Smooth muscle cell (in vitro differentiated cells): Measurements from ENCODE around the gene SHISA3. TPM values are rescaled to one million over a fixed set of nuclear protein-coding genes. Genes with fewer than 3 reads are reported as not detected.

Experiments
- DNase-seq: peaks from one replicate; lab custom pipeline; 2025; ENCODE audit not compliant: unreplicated experiment; lab: John Stamatoyannopoulos, UW
- H2AFZ ChIP-seq: fragments of 200-600 bp; sonication (generic); 2 replicates; pipeline ENCODE4 v1.6.0; 2016; ENCODE audit warnings: antibody characterized with exemption, low read depth, mild to moderate bottlenecking
- H3F3A ChIP-seq: fragments of 200-600 bp; sonication (generic); 2 replicates; pipeline ENCODE4 v1.6.0; 2017; ENCODE audit warnings: antibody characterized with exemption, low read depth
- H3K27ac ChIP-seq: fragments of 200-600 bp; sonication (generic); 2 replicates; pipeline ENCODE4 v1.5.1; 2016; ENCODE audit warnings: low read depth, mild to moderate bottlenecking
- H3K27me3 ChIP-seq: fragments of 200-600 bp; sonication (generic); 2 replicates; pipeline ENCODE4 v1.6.1; 2016; ENCODE audit warnings: low read depth, mild to moderate bottlenecking
- H3K36me3 ChIP-seq: fragments of 200-600 bp; sonication (generic); 2 replicates; pipeline ENCODE4 v1.5.1; 2016; ENCODE audit warnings: low read depth
- H3K4me1 ChIP-seq: fragments of 200-600 bp; sonication (generic); 2 replicates; pipeline ENCODE4 v1.5.1; 2016; ENCODE audit warnings: low read depth
- H3K4me2 ChIP-seq: fragments of 200-600 bp; sonication (generic); 2 replicates; pipeline ENCODE4 v1.6.0; 2016; ENCODE audit warnings: mild to moderate bottlenecking
- H3K4me3 ChIP-seq: fragments of 200-600 bp; sonication (generic); 2 replicates; pipeline ENCODE4 v1.5.1; 2016; ENCODE audit warnings: mild to moderate bottlenecking
- H3K79me2 ChIP-seq: fragments of 200-600 bp; sonication (generic); 2 replicates; pipeline ENCODE4 v1.6.0; 2016; ENCODE audit warnings: low read depth, mild to moderate bottlenecking
- H3K9ac ChIP-seq: fragments of 200-600 bp; sonication (generic); 2 replicates; pipeline ENCODE4 v1.6.0; 2016; ENCODE audit warnings: low read depth
- H3K9me3 ChIP-seq: fragments of 200-600 bp; sonication (generic); replicated peaks from 2 replicates; pipeline ENCODE4 v1.5.1; 2016; ENCODE audit warnings: low read depth
- H4K20me1 ChIP-seq: fragments of 200-600 bp; sonication (generic); 2 replicates; pipeline ENCODE4 v1.6.0; 2016; ENCODE audit warnings: low read depth
- WGBS: methylation state at CpG from one replicate; pipeline ENCODE4 v1.1.7; 2016; ENCODE audit warnings: low lambda C conversion rate; 5-methylcytosine and 5-hydroxymethylcytosine counted together
- polyA plus RNA-seq: library from polyadenylated mRNA; unstranded; fragments of >200 nt; fragmentation: Nextera tagmentation; extraction: Ambion mirVana; gene quantifications from 2 replicates; pipeline ENCODE4 v1.2.1, GENCODE V29; 2016
- total RNA-seq: library from RNA; depleted of rRNA; stranded (reverse); fragments of >200 nt; gene quantifications from 2 replicates; pipeline ENCODE4 v1.2.3, GENCODE V29; 2014
- TF ChIP-seq, protein P1 (sequence below): fragments of 200-600 bp; sonication (generic); IDR thresholded peaks from 2 replicates; pipeline ENCODE4 v1.5.1; 2017; ENCODE audit warnings: borderline replicate concordance, mild to moderate bottlenecking, antibody characterized with exemption; ENCODE audit not compliant: insufficient read depth, poor library complexity, severe bottlenecking

Gene SHISA3
- total and polyA plus RNA-seq, 2 experiments from 2014 or later: not detected

GRCh38 chr4:42425146-42426065, 28.1 kb downstream of the SHISA3 start:
- no peak overlapping the region for H3K4me3 ChIP-seq
- H3K27me3 ChIP-seq: no peaks in the 10 kb centered on the region
- TF ChIP-seq, protein P1, sequence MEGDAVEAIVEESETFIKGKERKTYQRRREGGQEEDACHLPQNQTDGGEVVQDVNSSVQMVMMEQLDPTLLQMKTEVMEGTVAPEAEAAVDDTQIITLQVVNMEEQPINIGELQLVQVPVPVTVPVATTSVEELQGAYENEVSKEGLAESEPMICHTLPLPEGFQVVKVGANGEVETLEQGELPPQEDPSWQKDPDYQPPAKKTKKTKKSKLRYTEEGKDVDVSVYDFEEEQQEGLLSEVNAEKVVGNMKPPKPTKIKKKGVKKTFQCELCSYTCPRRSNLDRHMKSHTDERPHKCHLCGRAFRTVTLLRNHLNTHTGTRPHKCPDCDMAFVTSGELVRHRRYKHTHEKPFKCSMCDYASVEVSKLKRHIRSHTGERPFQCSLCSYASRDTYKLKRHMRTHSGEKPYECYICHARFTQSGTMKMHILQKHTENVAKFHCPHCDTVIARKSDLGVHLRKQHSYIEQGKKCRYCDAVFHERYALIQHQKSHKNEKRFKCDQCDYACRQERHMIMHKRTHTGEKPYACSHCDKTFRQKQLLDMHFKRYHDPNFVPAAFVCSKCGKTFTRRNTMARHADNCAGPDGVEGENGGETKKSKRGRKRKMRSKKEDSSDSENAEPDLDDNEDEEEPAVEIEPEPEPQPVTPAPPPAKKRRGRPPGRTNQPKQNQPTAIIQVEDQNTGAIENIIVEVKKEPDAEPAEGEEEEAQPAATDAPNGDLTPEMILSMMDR: no peak
- no peak overlapping the region for H3K9ac ChIP-seq
- no peak overlapping the region for H2AFZ ChIP-seq
- no peaks in the 10 kb centered on the region for H4K20me1 ChIP-seq
- no peak overlapping the region for H3K27ac ChIP-seq
- H3K4me2 ChIP-seq: no peak overlapping the region
- no peaks in the 10 kb centered on the region for H3F3A ChIP-seq
- no peaks in the 10 kb centered on the region for H3K36me3 ChIP-seq
- no peak for DNase-seq
- WGBS: 74% methylated on average over 19 of the region's 19 CpGs
- H3K79me2 ChIP-seq: no peaks in the 10 kb centered on the region
- H3K9me3 ChIP-seq: no peaks in the 10 kb centered on the region
- H3K4me1 ChIP-seq: no peaks in the 10 kb centered on the region

- TF ChIP-seq, protein P1: no peak
- H3K36me3 ChIP-seq: no peaks in the 10 kb centered on the region
- H3K4me3 ChIP-seq: no peak overlapping the region
- H2AFZ ChIP-seq: no peak overlapping the region
- H3K9ac ChIP-seq: no peak overlapping the region
- no peak for DNase-seq
- WGBS: 39% methylated on average over 2 of the region's 2 CpGs
- H3K27ac ChIP-seq: no peak overlapping the region
- no peak overlapping the region for H3K4me2 ChIP-seq
- H4K20me1 ChIP-seq: no peaks in the 10 kb centered on the region
- no peaks in the 10 kb centered on the region for H3F3A ChIP-seq
- H3K4me1 ChIP-seq: no peaks in the 10 kb centered on the region
- H3K27me3 ChIP-seq: no peaks in the 10 kb centered on the region
- no peaks in the 10 kb centered on the region for H3K79me2 ChIP-seq
- H3K9me3 ChIP-seq: no peaks in the 10 kb centered on the region
Observed at GRCh38 chr4:42428036-42428435, 30.7 kb downstream of the SHISA3 start.

DNA sequence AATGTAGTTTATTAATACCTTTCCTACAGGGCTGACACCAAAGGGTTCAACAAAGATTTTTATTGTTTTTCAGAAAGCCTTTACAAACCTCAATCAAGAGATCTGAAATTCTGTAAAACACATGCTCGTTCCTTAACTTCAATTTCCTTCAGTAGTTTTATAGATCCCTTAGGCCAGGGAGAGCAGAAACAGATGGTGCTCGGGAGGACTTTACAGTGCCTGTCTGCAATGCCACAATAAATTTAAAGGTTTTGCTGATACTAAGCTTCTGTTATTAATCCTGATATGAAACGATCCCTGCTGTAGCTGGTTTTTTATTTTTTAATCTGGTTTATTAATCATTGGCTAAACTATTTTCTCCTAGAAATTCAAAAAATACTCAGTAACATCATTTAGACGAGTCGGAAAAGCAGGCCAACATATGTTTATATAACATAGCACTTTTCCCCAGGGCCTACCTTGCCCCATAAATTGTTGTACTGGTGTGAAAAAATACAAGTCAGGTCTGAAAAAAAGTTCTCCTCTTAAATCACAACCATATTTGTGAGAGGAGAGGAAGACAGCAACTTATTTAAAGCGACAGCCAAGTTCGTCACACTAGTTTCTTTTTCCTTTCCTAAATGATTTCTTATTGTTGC, 39.8 kb downstream of the SHISA3 start:
- no peak overlapping the region for H3K4me3 ChIP-seq

More for the DNA sequence above, 39.8 kb downstream of the SHISA3 start:
- Histone ChIP-seq H3K79me2 (no peaks in the 10 kb centered on the region), H3K36me3 (no peaks in the 10 kb centered on the region), H3K27me3 (no peaks in the 10 kb centered on the region), H3F3A (no peaks in the 10 kb centered on the region), H3K4me2 (no peak overlapping the region), H3K4me1 (no peaks in the 10 kb centered on the region), H3K9me3 (no peaks in the 10 kb centered on the region), H3K27ac (no peak overlapping the region), H3K9ac (no peak overlapping the region), H4K20me1 (no peaks in the 10 kb centered on the region), H2AFZ (no peak overlapping the region)
- 67% methylated on average over 7 of the region's 7 CpGs for WGBS
- TF ChIP-seq, protein P1: no peak
- DNase-seq: no peak
